RWPE1 (cell line): ENCODE data around the gene FIGNL2.
"Not testable (repeated sequence)": the region's sequence is repeated elsewhere in the genome, so short reads cannot be mapped to it uniquely, and the experiment has no call there.

Experiments used
- CTCF ChIA-PET: fragments of 350-600 bp; sonication (Branson Sonifier 250); formaldehyde crosslinking; extraction: SDS; loops from one replicate; lab custom pipeline; 2021; lab: Yijun Ruan, JAX
- POLR2A ChIA-PET: fragments of 400-600 bp; formaldehyde crosslinking; extraction: SDS; loops from one replicate; lab custom pipeline; 2020; ENCODE audit warnings: antibody characterized with exemption; ENCODE audit not compliant: low non-redundant PET; lab: Yijun Ruan, JAX
- DNase-seq: peaks from one replicate; pipeline ENCODE4 v3.0.0; 2012; ENCODE audit warnings: low spot score
- H3K27ac ChIP-seq: fragments of 450-650 bp; 2 replicates; pipeline ENCODE4 v1.5.1; 2017
- CTCF ChIP-seq: fragments of 450-650 bp; conservative IDR thresholded peaks from 2 replicates; pipeline ENCODE4 v1.5.1; 2017; ENCODE audit warnings: low read depth, mild to moderate bottlenecking

FIGNL2 gene

DNA sequence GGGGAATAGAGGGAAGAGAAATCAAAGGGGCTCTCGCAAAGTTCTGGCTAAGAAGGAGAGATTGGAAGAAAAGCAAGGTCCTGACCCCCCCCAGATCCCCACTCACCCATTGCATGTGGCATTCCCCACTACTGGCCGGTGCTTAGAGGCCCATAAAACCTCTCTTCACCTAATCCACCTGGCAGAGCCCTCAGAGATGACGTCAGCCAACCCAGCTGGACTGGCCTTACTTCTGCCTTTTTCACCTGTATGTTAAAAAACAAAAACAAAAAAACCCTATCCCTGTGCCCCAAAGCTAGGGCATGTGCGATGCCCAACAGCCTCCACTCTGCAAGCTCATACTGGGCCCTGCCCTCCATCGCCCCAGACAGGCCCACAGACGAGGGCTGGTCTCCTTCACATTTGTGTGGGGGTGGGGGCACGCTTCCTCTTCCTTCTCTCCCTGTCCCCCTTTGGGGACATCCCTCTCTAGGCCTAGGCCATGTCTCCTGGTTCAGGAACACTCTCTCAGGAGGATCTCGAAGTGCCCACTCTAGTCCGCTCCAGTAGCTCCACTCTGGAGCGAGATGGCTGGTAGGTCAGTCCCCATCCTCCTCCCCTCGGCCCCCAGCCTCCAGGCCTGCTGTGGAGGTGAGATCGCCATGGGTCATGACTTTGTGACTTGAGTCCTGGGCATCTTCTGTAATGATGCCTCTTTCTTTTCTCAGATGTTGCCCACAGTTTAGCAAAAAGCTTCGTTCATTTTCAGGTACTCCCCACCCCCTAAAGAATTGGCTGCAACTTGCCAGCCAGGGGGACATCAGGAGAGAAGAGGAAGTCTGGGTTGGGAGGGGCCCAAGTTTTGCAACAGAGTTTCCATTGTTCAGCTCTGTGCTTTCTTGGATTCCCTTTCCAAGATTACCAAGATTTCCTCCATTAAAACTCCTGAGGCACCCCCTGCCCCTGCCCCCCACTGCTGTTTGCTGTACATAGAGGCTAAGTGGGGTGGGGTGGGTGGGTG, 37.0 kb downstream of the FIGNL2 start:
- CTCF ChIA-PET = no interaction called here
- no peak for DNase-seq

GRCh38 chr12:51809193-51809592, 39.3 kb downstream of the FIGNL2 start:
- DNase-seq = no peak
- H3K27ac ChIP-seq = no peak overlapping the region
- TF ChIP-seq CTCF = no peak
- CTCF ChIA-PET = interaction anchor here (0.6 kb wide), 1 partner anchor 234 kb away, joined by 3 read pairs; no protein-coding TSS in a partner anchor
- POLR2A ChIA-PET = no interaction called here

More for the DNA sequence above, 37.0 kb downstream of the FIGNL2 start:
- no peak for TF ChIP-seq CTCF
- no peak overlapping the region for H3K27ac ChIP-seq
- POLR2A ChIA-PET = no interaction called here

GRCh38 chr12:51806896-51807295, 41.6 kb downstream of the FIGNL2 start:
- CTCF ChIA-PET = no interaction called here

DNA sequence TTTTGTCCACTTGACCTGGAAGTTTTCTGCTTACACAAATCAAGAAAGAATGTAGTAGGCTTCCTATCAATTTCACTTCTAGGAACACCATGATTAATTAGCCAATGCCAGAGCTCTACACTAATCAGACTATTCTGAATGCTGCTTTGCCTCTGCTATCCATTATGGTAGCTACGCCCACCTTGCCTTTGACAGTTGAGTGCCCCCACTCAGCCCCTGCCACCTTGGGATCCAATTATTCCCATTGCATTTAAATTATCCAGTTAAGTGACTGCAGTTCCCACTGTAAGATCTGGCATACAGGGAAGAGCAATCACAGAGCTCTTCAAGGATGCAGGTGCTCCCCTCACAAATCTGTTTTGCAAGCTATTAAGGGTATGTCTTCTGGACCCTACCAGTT, 47.5 kb downstream of the FIGNL2 start:
- POLR2A ChIA-PET = no interaction called here
- DNase-seq = no peak

More at GRCh38 chr12:51806896-51807295, 41.6 kb downstream of the FIGNL2 start:
- H3K27ac ChIP-seq = no peak overlapping the region
- POLR2A ChIA-PET = no interaction called here
- no peak for TF ChIP-seq CTCF
- no peak for DNase-seq

DNA sequence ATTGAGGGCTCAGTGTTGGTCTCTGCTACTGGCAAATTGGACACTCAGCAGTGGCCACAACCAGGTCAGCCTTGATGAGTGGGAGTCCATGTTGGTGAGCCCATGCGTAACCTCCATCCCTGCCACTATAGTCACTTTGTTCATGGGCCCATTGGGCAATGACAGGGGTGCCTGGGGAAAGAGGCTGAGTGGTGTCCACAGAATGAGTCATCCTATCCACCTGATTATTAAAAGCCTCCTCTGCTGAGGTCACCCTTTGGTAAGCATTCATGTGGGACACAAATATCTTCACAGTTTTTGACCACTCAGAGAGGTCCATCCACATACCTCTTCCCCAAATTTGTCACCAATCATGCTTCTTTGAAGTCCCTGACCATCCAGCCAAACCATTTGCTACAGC, 50.0 kb downstream of the FIGNL2 start:
- TF ChIP-seq CTCF = no peak
- POLR2A ChIA-PET = no interaction called here
- no peak for DNase-seq
- CTCF ChIA-PET = no interaction called here
- no peak overlapping the region for H3K27ac ChIP-seq

More for the DNA sequence above, 47.5 kb downstream of the FIGNL2 start:
- CTCF ChIA-PET = no interaction called here
- no peak overlapping the region for H3K27ac ChIP-seq
- no peak for TF ChIP-seq CTCF

DNA sequence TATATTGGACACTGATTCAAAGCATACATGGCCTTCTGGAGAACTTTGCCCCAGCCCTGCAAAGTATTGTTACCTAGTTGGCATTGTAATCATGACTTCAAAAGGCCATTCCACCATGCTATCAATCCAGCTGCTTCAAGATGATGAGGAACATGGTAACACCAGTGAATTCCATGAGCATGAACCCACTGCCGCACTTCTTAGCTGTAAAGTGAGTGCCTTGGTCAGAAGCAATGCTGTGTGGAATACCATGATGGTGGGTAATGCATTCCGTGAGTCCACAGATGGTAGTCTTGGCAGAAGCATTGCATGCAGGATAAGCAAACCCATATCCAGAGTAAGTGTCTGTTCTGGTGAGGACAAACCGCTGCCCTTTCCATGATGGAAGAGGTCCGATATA, 50.5 kb downstream of the FIGNL2 start:
- CTCF ChIA-PET, DNase-seq, POLR2A ChIA-PET, H3K27ac ChIP-seq: not testable (repeated sequence)

DNA sequence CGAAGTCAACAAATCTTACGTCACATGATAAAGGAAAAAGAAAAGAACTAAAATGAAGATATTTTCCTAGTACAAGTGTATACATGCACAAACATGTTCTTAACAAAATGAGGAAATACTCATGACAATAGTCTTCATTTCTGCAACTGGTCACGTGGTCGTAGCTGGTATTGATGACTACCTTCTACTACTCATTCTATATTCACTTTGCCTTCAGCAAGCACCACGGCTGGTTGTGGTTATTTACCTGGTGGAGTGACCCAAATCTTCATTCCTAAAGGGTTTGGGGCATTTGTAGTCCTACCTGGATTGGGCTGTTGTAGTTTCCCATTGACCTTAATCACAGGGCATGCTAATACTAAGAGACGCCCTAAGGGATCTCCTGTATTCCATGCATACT, 51.2 kb downstream of the FIGNL2 start:
- no peak for DNase-seq
- ChIA-PET POLR2A (no interaction called here), CTCF (no interaction called here)
- H3K27ac ChIP-seq = no peak overlapping the region
- no peak for TF ChIP-seq CTCF
